OCI-LY7 (cell line): ENCODE results near the gene AMY1A.
"Not testable (repeated sequence)": the region's sequence is repeated elsewhere in the genome, so short reads cannot be mapped to it uniquely, and the experiment has no call there.

ENCODE experiments used
- CTCF ChIP-seq: fragments of 200-600 bp; sonication (generic); conservative IDR thresholded peaks from 2 replicates; pipeline ENCODE4 v1.5.1; 2014; ENCODE audit warnings: mild to moderate bottlenecking, antibody characterized with exemption, low read length, moderate library complexity, mixed read lengths
- EZH2phosphoT487 ChIP-seq: fragments of 200-600 bp; sonication (generic); IDR thresholded peaks from 2 replicates; pipeline ENCODE4 v1.6.1; 2018; ENCODE audit warnings: low read depth, borderline replicate concordance, mild to moderate bottlenecking, mixed run types, antibody characterized with exemption, low read length, moderate library complexity, mixed read lengths

GRCh38 chr1:103676335-103676734, 20.8 kb downstream of the AMY1A start:
- TF ChIP-seq CTCF, EZH2phosphoT487: not testable (repeated sequence)
